HG02588 (cell line): ENCODE measurements around the gene KCND2.
"Not testable (repeated sequence)": the region's sequence is repeated elsewhere in the genome, so short reads cannot be mapped to it uniquely, and the experiment has no call there.

Experiments
- ATAC-seq: cut with Tn5 transposase; IDR thresholded peaks from one replicate; pipeline ENCODE4 v1.9.1; 2021; ENCODE audit warnings: mild to moderate bottlenecking, moderate library complexity; ENCODE audit not compliant: unreplicated experiment

KCND2 gene

DNA sequence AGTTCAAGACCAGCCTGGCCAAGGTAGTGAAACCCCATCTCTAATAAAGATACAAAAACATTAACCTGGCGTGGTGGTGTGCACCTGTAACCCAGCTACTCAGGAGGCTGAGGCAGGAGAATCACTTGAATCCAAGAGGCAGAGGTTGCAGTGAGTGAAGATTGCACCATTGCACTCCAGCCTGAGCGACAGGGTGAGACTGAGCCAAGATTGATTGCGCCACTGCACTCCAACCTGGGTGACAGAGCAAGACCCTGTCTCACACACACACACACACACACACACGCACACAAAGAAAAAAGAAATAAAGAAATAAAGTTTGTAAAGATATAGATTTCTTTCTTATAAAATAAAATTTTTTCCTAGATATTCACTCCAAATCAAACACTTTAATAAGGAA, 305.7 kb downstream of the KCND2 start:
- not testable (repeated sequence) for ATAC-seq

DNA sequence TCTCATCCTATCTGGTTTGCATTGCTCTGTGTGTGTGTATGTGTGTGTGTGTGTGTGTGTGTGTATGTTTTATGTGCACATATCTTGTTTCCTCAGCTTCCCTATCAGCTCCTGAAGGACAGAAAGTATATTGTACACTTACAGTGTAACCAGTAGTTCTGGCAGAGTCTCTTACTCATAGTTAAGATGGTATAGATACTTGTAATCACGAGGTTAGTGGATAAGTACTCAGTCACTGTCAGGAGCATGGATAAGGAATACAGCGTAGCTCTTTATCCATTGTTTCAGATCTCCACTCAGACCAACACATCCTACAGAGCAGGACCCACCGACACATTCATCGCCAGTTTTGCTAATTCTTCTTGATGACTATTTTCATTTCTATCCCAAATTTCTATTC, 309.9 kb downstream of the KCND2 start:
- no peak for ATAC-seq

DNA sequence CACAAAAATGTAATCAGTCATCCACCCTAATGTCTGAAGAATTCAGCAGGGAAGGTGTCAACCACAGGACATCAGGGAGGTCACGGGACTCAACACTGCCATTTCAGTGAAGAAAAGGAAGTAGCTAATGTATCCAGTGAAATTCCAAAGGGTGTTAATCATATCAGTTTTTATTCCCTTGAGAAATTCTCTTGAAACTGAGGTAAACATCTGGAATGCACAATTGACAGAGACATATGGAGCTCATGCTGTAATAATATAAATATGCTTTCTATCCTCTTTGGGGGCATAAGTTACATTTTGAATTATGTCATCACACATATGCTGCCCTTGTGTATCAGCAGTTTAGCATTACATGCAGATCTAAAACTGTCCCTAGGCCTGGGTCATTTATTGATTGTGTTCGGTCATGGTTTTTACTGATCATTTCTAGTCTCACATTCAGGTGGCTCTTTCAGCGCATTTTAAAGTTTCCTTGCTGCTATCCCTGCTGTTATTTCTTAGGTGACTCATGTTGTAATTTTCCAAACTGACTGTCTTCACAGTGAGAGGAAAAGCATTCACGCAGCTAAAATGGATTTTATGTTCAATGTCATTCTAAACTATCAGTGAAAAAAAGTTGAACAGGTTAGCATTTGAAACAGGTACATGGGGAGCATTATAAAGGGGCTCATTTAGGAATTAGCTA, 311.1 kb downstream of the KCND2 start:
- ATAC-seq = no peak

DNA sequence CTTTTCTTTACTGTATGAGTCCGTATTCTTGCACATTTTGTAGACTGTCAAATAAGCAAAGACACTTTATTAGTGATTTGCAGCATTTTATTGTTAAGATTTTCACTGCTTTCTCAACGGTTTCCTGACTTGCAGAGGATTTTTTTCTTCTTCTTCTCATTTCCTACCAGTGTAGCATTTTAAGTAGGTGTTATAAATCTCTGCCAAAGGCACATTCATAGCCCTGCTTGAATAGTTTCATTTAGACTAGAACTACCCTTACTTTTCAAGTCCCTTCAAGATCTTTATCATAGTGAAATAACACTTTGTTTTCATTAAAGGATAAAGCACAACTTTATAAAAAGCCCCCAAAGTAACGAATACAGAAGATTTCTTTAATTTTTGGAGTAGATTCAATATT, 313.6 kb downstream of the KCND2 start:
- no peak for ATAC-seq

DNA sequence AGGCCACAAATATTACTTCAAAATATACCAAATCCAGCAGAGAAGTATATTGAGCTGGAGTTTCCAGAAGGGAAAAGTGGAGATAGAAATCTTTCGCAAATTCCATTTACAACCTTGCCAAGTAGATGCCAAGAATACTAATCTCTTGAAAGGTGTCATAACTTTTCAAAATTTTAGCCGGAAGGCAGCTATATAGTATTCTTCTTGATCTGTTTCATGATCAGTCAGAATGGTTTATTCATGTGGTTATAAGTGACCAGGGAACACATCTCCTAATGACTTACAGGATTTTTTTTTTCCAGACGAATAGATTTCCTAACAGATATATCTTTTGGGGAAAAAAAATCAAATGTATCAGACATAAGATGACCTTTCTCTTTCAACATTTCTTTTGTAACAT, 314.3 kb downstream of the KCND2 start:
- no peak for ATAC-seq

DNA sequence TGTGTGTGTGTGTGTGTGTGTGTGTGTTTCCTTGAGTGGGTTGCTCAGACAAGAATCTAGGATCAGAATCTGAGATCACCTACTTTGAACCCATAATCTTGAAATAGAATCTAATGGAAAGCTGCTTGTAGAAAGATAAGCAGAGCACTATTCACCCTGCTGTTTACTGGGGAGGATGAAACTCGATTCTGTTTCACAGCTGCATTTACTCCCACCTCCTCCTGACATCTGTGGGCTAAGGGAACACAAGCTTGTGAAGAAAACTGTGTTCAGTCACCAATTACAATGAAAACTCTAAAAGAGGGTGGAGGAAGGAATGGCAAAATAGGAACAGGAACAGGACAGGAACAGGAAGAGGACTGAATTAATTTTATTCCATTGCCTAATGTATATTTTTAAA, 315.4 kb downstream of the KCND2 start:
- ATAC-seq = no peak

DNA sequence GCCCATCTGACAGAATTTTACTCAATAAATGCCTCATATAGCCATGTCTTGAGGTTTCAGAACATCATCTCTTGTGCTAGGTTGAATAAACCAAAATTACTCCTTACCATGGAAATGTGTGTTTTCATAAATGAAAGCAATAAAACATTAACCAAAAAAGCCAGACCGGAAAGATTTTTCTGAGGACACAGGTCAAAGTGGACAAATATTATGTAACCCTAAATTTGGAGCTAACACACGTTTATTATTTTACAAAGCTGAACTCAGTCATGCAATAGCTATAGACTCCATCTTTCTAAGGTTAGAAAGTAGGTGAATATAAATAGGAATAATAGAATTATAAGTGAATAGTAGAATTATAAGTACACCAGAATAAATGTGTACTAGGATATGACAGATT, 315.9 kb downstream of the KCND2 start:
- ATAC-seq = no peak

DNA sequence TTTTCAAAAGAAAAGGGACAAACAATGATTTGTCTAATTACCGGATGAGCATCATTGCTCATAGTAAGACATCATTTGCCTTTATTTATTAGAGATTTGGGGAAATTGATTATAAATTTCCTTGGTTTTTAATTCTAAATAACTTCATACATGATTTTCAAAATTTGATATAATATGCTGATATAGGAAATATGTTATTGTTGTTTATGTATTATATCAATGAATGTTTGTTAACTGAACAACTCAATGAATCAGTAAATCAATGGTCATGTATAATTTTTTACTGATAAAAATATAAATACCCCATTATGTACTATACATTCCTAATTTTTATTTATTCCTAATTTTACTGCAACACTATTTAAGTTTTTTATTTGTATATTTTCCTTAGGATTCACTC, 327.6 kb downstream of the KCND2 start:
- ATAC-seq = no peak

DNA sequence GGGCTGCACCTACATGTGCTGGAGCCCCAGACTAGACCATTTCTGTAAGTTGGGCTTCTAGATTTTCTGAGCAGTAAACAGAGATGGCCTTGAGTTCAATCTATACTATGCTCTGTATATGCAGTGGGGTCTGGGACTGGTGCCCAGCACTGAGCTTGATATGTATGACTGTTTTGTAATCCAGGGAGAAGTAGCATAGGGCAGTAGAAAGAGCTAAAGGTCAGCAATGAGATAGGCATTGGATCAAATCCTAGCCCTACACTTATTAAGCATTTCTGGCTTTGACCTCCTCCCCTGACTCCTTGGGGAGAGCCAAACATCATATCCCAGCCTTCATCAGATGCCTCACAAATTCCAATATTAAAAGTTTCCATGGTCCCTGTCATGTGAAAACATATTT, 330.4 kb downstream of the KCND2 start:
- no peak for ATAC-seq

DNA sequence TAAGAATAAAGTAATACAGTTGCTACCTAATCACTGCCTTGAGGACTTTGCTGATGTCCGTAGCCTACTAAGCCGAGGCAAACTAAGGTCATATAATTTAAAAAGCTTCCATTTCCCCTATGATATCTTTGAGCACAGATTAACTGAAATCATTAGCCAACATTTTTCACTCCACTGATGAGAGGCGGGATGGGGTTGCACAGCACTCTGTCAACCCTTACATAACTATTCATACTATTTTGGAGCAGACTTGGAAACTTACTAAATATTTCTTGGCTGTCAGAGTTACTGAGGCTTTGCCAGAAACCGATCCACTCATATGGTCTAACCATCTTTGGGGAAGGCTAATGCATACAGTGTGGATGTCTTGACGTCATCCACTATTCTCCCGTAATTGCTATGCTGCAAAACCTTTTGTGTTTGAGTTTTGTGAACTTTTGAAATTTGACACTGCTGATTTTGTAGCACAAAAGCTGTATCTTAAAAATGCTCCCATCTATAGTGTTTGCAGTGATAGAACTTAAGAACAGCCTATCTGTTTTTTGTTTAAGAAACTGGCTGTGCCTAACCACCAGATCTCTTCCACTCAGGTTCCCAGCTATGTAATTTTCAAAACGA, 336.3 kb downstream of the KCND2 start:
- ATAC-seq = no peak

DNA sequence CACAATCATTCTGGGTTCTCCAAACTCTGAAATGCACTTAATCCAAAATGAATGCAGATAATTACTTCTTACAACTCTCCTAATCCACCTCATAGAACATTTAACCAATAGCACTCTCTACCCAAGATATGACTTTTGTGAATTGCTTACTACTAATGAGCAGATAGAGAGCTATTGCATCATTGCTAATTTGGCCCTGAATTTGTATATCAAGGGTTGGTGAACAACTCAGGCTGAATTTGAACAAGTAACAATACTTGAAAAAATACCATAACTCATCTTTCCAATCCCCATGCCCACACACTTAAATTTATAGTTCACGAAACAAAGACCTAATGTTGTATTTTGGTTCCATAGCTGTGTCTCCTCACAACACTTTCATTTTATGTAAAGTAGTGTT, 339.0 kb downstream of the KCND2 start:
- ATAC-seq = no peak

DNA sequence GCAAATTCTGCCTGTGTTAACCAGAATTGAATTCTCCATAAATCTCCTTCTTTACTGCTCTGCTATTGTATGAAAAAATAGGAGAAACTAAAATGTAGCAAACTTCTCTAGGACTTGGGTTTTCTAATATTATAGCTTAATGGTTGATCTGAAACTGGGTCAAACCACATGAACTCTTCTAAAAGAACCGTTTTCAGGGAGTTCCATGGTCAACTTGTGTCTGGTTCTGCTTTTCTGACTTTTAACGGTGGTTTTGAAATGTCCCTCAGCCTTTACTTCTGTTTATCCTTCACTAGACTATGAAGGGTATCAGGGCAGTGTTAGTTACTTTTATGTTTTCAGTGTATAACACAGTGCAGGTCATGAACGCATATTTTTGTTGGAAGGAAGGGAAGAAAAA, 342.7 kb downstream of the KCND2 start:
- peak; percentile 68 for ATAC-seq

DNA sequence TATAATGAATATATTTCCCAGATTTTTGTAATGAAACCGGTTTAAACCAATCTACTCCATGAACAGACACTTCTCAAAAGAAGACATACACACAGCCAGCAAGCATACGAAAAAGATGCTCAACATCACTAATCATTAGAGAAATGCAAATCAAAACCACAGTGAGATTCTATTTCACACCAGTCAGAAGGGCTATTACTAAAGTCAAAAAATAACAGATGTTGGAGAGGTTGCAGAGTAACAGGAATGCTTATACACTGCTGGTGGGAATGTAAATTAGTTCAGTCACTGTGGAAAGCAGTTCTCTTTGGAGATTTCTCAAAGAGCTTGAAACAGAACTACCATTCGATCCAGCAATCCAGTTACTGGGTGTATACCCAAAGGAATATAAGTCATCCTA, 344.3 kb downstream of the KCND2 start:
- peak; percentile 56 for ATAC-seq

DNA sequence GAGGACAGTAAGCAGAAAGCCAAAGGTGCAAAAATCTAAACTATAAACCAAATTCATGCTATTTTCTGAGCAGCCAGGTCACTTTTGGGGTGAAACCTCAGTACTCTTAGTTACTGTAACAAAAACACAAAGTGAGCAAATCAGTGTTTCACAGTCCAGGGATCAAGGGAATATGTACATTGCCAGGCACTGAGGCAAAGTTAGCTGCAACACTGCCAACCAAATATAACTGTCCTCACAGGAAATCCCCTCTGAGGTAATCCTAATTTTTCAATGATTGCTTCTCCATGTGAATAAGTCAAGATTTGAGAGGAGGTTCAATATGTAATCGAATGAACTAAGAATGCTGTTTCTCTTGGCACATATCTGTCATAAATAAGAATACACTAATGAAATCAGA, 355.3 kb downstream of the KCND2 start:
- no peak for ATAC-seq

DNA sequence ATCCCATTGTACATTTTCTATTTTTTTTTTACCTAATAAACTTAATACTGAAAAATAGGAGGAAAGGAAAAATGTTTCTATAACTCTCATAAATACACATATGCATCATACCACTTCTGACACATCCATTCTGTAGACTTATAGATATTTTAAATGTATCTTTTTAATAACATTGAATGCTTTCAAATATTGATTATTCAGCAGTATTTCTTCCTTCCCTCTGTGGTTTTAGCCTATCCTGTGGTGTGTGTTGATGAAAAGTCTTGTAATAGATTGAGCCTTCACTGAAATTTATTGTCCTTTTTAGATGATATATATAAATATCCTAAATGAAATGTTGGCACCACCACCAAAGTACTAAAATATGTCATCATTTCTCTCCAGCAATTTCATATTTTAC, 366.9 kb downstream of the KCND2 start:
- no peak for ATAC-seq

DNA sequence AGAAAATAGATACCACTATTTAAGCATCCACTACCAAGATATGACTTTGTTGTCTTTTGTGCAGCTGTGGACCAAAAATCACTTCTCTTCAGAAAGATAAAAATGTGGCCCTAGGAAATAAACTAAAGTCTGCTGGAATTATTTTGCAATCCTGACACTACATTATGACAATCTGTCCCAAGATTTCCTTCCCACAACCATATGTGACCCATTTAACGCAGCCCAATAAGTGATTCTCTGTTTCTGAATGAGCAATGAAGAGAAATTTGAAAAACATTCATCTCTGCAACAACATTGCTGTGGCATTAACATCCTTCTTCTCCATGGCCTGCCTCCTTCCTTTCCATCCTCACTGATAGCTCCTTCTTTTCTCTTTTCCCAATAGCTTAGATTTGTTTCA, 373.0 kb downstream of the KCND2 start:
- no peak for ATAC-seq

DNA sequence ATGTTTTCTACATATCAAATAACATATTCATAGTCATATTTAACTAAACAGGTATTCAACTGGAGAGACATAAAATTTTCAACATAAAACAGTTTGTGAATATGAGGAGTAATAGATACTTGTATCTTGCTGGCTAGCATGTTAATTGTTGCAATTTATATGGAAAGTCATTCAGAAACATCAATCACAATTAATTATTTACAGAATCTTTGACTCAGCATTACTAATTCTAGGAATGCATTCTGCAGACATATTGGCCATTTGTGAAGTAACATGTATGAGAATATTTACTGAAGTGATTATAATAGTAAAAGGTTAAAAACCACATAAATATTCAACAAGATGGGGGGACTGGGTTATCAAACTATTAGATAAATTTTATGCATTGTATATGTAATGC, 381.3 kb downstream of the KCND2 start:
- no peak for ATAC-seq

DNA sequence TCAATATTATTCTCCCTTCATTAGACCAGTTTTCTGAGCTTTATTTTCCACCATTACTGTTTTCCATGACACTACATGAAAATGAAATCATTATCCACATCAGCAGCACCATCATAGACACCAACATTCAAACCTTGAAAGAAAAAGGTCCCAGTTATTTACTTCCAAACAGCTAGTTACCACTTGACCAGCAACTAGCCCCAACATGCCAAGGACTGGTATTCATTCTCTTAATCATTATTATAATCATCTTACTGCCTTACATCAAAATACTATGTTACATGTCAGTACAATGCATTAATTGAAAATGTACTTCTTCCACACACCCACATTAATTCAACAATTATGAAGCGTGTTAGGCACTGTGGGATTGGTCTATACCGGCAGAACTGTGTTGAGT, 385.5 kb downstream of the KCND2 start:
- no peak for ATAC-seq

DNA sequence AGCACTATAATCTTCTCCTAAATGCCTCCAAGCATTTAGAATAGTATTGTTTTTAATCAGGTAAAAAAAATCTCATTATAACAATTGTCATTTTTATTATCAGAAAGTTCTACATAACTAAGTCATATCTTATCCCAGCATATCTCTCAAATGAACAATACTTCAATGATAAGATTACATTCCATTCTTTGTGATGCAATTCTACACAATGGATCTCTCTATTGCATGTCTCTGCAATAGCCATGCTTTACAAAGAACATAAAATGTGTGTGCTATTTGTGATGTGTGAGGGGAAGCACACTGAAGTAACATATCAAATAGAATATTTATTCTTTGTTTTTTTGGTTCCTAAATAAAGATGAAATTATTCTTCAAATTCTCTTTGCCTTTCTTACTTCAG, 389.3 kb downstream of the KCND2 start:
- ATAC-seq = no peak

DNA sequence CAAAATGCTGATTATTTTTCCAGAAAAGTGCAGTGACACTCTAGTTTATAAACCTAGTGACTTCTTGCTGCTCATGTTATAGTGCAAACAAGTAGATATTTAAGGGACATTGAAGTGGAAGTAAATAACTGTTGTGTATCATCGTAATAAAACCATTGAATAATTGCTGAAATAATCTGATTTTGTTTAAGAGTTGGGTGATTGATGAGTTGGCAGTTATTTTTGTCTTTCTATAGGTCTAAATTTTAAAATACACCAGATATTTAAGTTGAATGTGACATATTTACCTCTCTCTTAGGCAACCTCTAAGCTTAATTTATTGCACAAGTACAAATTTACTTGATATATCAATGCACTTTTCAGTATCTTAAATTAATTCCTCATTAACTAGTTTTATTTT, 392.1 kb downstream of the KCND2 start:
- ATAC-seq = no peak

DNA sequence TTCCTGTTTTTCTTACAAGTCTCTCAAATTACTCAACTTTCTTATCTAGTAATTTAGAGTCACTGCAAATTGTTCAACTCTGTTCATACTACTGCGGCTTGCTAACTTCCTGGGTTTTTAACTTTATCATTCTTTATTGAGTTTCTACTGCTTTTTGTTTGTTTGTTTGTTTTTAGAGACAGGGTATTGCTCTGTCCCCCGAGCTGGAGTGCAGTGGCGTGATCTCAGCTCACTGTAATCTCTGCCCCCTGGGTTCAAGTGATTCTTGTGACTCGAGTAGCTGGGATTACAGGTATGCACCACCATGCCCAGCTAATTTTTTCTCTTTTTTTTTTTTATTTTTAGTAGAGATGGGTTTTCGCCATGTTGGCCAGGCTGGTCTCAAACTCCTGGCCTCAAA, 402.1 kb downstream of the KCND2 start:
- no peak for ATAC-seq

DNA sequence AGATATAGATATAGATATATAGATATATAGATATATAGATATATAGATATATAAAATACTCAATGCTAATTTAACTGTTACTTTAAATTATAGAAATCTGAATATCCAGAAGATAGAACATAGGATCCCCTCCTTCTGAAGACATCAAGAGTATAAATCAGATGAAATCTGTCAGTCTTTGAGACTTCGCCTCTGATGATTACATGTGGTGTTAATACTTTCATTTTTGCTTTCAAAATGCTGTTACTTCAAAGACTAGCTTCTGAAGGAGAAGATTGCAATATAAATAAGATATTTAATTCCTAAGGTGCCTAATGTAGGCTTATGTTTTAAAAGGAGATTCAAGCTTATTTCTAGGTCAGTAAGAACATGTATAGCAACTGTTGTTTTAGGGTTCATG, 404.6 kb downstream of the KCND2 start:
- no peak for ATAC-seq

DNA sequence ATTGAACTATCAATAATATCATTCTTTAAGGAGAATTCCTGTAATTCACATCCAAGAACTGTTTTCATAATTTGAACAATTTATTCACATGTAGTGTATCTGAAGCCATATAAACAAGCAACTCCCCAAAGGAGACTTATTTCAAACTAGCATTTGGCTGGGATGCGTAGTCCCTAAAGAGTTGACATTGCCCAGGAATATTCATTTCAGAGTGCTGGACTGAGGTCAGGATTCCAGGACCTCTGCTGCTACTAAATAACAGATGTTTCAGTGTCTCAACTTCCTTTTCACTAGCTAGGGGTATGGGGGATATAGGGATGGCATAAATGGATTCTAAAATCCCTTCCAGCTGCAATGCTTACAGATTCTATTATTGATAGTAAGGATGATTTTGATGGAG, 408.0 kb downstream of the KCND2 start:
- ATAC-seq = no peak
